ENCODE measurements around the gene ADAMTSL5. TPM values are rescaled to one million over a fixed set of nuclear protein-coding genes. Genes with fewer than 3 reads are reported as not detected.
A peak's percentile ranks its signal among the peaks of the same experiment; 100 is the strongest.

Gene ADAMTSL5
- total and polyA plus RNA-seq, 9 of the 15 experiments (the other 6 are each of a cell fraction or from before 2014, with no cell fraction given) = 1.0 to 11.6 (median 4.1) TPM

DNA sequence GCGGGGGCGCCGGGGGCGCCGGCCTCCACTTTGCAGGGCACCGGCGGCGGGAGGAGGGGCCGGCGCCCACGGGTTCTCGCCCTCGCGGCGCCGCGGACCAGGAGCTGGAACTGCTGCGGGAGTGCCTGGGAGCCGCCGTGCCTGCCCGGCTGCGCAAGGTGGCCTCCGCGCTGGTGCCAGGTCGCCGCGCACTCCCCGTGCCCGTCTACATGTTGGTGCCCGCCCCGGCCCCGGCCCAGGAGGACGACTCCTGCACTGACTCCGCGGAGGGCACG lies 45.7 kb downstream of the ADAMTSL5 start:
- intact Hi-C loops (cut with micrococcal nuclease) = no loop called here
- Histone ChIP-seq H3K36me3 (ENCODE audit: control insufficient read depth, insufficient read depth, low read length) (no peaks in the 10 kb centered on the region), H3K4me2 (ENCODE audit: insufficient read depth, low read length) (no peak overlapping the region), H3K4me3 (no peak overlapping the region), H4K20me1 (replicated peaks; ENCODE audit: control insufficient read depth, insufficient read depth, low read length) (peaks cover 12% of the 10 kb centered on the region), H3K79me2 (ENCODE audit: control insufficient read depth, insufficient read depth, low read length) (peaks cover 16% of the 10 kb centered on the region), H3K9me3 (replicated peaks; ENCODE audit: control insufficient read depth, insufficient read depth, low read depth, low read length) (no peaks in the 10 kb centered on the region), H3K4me1 (replicated peaks in 1 of 2; ENCODE audit: control insufficient read depth in 2 of 2, insufficient read depth in 2 of 2, low read length in 2 of 2) (peaks cover 6 to 58% of the 10 kb centered on the region in 2 experiments; a peak in 4 of 5 replicates), H3K9ac (ENCODE audit: insufficient read depth in 1 of 2, low read depth in 2 of 2, low read length in 2 of 2) (no peak overlapping the region), H3K9me1 (ENCODE audit: control insufficient read depth, insufficient read depth, low read length) (no peaks in the 10 kb centered on the region), H3K27ac (ENCODE audit: extremely low read depth, low read depth, low read length) (no peak overlapping the region), H3K27me3 (ENCODE audit: control insufficient read depth in 2 of 2, insufficient read depth in 2 of 2, low read length in 2 of 2) (no peaks in the 10 kb centered on the region), H2AFZ (ENCODE audit: low read depth, low read length) (no peak overlapping the region)
- ATAC-seq = no peak
- no peak for FAIRE-seq
- TF ChIP-seq RBFOX2 (IDR thresholded peaks at IDR 0.05; ENCODE audit: low read depth, low read length) (0 out of 2 replicates have a peak, but pooled peaks have one; percentile 11), HNRNPL (IDR thresholded peaks at IDR 0.05; ENCODE audit: low read depth, low read length) (0 out of 2 replicates have a peak, but pooled peaks have one; percentile 35), PCBP1 (IDR thresholded peaks at IDR 0.05; ENCODE audit: low read depth, low read length, poor library complexity, severe bottlenecking) (no peak), KLF1 (tag; IDR thresholded peaks at IDR 0.05) (no peak), HOXB6 (CRISPR knock-in tag; IDR thresholded peaks at IDR 0.05; ENCODE audit: borderline replicate concordance) (no peak), POLR2G (IDR thresholded peaks at IDR 0.05; ENCODE audit: low read depth, low read length) (peak; percentile 19; the same call in 1 of the 2 replicates)
- TF ChIP-seq, protein P1, sequence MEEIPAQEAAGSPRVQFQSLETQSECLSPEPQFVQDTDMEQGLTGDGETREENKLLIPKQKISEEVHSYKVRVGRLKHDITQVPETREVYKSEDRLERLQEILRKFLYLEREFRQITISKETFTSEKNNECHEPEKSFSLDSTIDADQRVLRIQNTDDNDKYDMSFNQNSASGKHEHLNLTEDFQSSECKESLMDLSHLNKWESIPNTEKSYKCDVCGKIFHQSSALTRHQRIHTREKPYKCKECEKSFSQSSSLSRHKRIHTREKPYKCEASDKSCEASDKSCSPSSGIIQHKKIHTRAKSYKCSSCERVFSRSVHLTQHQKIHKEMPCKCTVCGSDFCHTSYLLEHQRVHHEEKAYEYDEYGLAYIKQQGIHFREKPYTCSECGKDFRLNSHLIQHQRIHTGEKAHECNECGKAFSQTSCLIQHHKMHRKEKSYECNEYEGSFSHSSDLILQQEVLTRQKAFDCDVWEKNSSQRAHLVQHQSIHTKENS (CRISPR knock-in tag; IDR thresholded peaks at IDR 0.05) = no peak
- TF ChIP-seq, protein P2, sequence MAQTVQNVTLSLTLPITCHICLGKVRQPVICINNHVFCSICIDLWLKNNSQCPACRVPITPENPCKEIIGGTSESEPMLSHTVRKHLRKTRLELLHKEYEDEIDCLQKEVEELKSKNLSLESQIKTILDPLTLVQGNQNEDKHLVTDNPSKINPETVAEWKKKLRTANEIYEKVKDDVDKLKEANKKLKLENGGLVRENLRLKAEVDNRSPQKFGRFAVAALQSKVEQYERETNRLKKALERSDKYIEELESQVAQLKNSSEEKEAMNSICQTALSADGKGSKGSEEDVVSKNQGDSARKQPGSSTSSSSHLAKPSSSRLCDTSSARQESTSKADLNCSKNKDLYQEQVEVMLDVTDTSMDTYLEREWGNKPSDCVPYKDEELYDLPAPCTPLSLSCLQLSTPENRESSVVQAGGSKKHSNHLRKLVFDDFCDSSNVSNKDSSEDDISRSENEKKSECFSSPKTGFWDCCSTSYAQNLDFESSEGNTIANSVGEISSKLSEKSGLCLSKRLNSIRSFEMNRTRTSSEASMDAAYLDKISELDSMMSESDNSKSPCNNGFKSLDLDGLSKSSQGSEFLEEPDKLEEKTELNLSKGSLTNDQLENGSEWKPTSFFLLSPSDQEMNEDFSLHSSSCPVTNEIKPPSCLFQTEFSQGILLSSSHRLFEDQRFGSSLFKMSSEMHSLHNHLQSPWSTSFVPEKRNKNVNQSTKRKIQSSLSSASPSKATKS (CRISPR knock-in tag; IDR thresholded peaks at IDR 0.05) = no peak
- POLR2A ChIA-PET = interaction anchor here (0.7 to 1.2 kb wide), 3 partner anchors 10 to 201 kb away, joined by 3 to 8 read pairs (median 4); no protein-coding TSS in a partner anchor
- in situ Hi-C loops (cut with MboI) = no loop called here
- BruUV-seq (replicated peaks) = no TSS peak
- whole genome bisulfite sequencing (ENCODE audit: insufficient coverage, low coverage, missing lambda C conversion rate) = 93% methylated on average over 3 of the region's 36 CpGs
- CTCF ChIA-PET (ENCODE audit: low intra/inter-chr PET ratio) = no interaction called here
- no peak for DNase-seq (ENCODE audit: extremely low read depth in 1 of 4, low spot score in 3 of 4)
